MM.1S (cell line): ENCODE data around the gene EIF4G2.

Experiments
- DNase-seq: peaks from one replicate; pipeline ENCODE4 v3.0.0-alpha.2; 2015
- H2AFZ ChIP-seq: fragments of 300-600 bp; sonication (generic); 2 replicates; pipeline ENCODE4 v1.6.0; 2016; ENCODE audit warnings: antibody characterized with exemption, low read length
- H3F3A ChIP-seq: fragments of 300-600 bp; sonication (generic); 2 replicates; pipeline ENCODE4 v1.6.1; 2016; ENCODE audit warnings: mild to moderate bottlenecking, antibody characterized with exemption, low read length, moderate library complexity, mixed read lengths; ENCODE audit not compliant: insufficient read depth
- H3K27ac ChIP-seq: fragments of 300-600 bp; sonication (generic); 2 replicates; pipeline ENCODE4 v1.5.1; 2016; ENCODE audit warnings: mild to moderate bottlenecking, low read length
- H3K27me3 ChIP-seq: fragments of 300-600 bp; sonication (generic); replicated peaks from 2 replicates; pipeline ENCODE4 v1.6.0; 2016; ENCODE audit warnings: low read length; ENCODE audit not compliant: insufficient read depth
- H3K36me3 ChIP-seq: fragments of 300-600 bp; sonication (generic); replicated peaks from 2 replicates; pipeline ENCODE4 v1.6.1; 2016; ENCODE audit warnings: mild to moderate bottlenecking, low read length, mixed read lengths; ENCODE audit not compliant: insufficient read depth
- H3K4me1 ChIP-seq: fragments of 300-600 bp; sonication (generic); 2 replicates; pipeline ENCODE4 v1.6.1; 2016; ENCODE audit warnings: low read length, mixed read lengths
- H3K4me2 ChIP-seq: fragments of 300-600 bp; sonication (generic); 2 replicates; pipeline ENCODE4 v1.6.0; 2016; ENCODE audit warnings: low read depth, low read length
- H3K4me3 ChIP-seq: fragments of 300-600 bp; sonication (generic); 2 replicates; pipeline ENCODE4 v1.5.1; 2016; ENCODE audit warnings: low read length, mixed read lengths
- H3K79me2 ChIP-seq: fragments of 300-600 bp; sonication (generic); 2 replicates; pipeline ENCODE4 v1.6.1; 2016; ENCODE audit warnings: mixed run types, low read length, mixed read lengths
- H3K9ac ChIP-seq: fragments of 300-600 bp; sonication (generic); 2 replicates; pipeline ENCODE4 v1.6.1; 2016; ENCODE audit warnings: low read length, mixed read lengths
- H3K9me2 ChIP-seq: fragments of 300-600 bp; sonication (generic); replicated peaks from 2 replicates; pipeline ENCODE4 v1.6.1; 2016; ENCODE audit warnings: mild to moderate bottlenecking, low read length, mixed read lengths; ENCODE audit not compliant: insufficient read depth
- H3K9me3 ChIP-seq: fragments of 300-600 bp; sonication (generic); replicated peaks from 2 replicates; pipeline ENCODE4 v1.6.1; 2016; ENCODE audit warnings: mild to moderate bottlenecking, low read length, mixed read lengths; ENCODE audit not compliant: insufficient read depth
- H4K20me1 ChIP-seq: fragments of 300-600 bp; sonication (generic); 2 replicates; pipeline ENCODE4 v1.6.1; 2016; ENCODE audit warnings: mild to moderate bottlenecking, low read length, moderate library complexity, mixed read lengths; ENCODE audit not compliant: insufficient read depth
- EZH2 ChIP-seq: fragments of 300-600 bp; sonication (generic); optimal IDR thresholded peaks from 2 replicates; pipeline ENCODE3; 2017; ENCODE audit warnings: low read depth, mild to moderate bottlenecking, antibody characterized with exemption, low read length, mixed read lengths
- EZH2phosphoT487 ChIP-seq: fragments of 300-600 bp; sonication (generic); IDR thresholded peaks from 2 replicates; pipeline ENCODE4 v1.6.1; 2018; ENCODE audit warnings: antibody characterized with exemption, low read length
- TF ChIP-seq, protein P1 (sequence below): fragments of 300-600 bp; sonication (generic); IDR thresholded peaks from 2 replicates; pipeline ENCODE4 v1.5.1; 2016; ENCODE audit warnings: antibody characterized with exemption, low read length, mixed read lengths

Gene EIF4G2

DNA sequence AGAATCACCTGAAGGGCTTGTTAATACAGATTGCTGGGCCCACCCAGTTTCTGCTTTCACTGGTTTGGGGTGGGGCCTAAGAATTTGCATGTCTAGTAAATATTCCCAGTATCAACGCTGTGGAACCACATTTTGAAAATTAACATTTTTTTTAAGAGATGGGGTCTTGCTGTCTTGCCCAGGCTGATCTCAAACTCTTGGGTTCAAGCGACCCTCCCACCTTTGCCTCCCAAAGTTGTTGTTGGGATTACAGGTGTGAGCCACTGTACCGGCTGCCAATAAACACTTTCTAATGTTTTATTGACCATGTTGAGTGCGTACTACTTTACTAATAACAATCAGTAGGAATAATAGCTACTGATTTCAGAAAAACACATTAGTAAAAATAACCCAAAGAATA lies 2.5 kb downstream of the EIF4G2 start:
- Histone ChIP-seq H3K9me3 (no peaks in the 10 kb centered on the region), H3K9ac (no peak overlapping the region), H3K27ac (no peak overlapping the region), H3K79me2 (peaks cover 53% of the 10 kb centered on the region), H4K20me1 (no peaks in the 10 kb centered on the region; the same call in 1 of the 2 replicates), H3K4me3 (no peak overlapping the region), H3K9me2 (no peaks in the 10 kb centered on the region), H3F3A (peaks cover 27% of the 10 kb centered on the region), H3K4me1 (peaks cover 19% of the 10 kb centered on the region), H3K27me3 (no peaks in the 10 kb centered on the region), H2AFZ (no peak overlapping the region), H3K4me2 (peak overlapping the region; percentile 84; the same call in 1 of the 2 replicates), H3K36me3 (peaks cover 43% of the 10 kb centered on the region)
- TF ChIP-seq EZH2, result no peak
- TF ChIP-seq EZH2phosphoT487, result no peak
- TF ChIP-seq, protein P1, sequence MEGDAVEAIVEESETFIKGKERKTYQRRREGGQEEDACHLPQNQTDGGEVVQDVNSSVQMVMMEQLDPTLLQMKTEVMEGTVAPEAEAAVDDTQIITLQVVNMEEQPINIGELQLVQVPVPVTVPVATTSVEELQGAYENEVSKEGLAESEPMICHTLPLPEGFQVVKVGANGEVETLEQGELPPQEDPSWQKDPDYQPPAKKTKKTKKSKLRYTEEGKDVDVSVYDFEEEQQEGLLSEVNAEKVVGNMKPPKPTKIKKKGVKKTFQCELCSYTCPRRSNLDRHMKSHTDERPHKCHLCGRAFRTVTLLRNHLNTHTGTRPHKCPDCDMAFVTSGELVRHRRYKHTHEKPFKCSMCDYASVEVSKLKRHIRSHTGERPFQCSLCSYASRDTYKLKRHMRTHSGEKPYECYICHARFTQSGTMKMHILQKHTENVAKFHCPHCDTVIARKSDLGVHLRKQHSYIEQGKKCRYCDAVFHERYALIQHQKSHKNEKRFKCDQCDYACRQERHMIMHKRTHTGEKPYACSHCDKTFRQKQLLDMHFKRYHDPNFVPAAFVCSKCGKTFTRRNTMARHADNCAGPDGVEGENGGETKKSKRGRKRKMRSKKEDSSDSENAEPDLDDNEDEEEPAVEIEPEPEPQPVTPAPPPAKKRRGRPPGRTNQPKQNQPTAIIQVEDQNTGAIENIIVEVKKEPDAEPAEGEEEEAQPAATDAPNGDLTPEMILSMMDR, result no peak
- DNase-seq, result no peak

DNA sequence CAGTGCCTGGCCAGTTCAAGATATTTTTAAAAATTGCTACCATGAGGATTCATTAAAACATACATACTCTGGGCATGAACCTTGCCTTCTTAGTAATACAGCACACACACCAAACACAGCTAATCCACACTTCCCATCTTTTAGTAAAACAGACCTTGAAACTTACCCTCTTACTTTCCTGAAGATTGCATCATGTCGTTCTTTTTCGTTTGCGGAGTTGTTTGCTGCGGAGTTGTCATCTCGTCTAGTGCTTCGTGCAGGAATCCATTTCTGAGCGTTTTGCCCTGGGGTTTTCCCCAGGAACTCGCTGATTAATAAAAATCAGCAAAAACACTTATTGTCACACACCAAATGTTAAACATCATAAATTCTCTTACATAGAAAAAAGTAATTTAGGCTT lies 3.0 kb downstream of the EIF4G2 start:
- Histone ChIP-seq H3K4me2 (0 out of 2 replicates have a peak overlapping the region, but pooled peaks have one; percentile 84), H3K4me1 (peaks cover 19% of the 10 kb centered on the region)
- TF ChIP-seq EZH2phosphoT487, result no peak
- TF ChIP-seq, protein P1, result no peak
- TF ChIP-seq EZH2, result no peak

DNA sequence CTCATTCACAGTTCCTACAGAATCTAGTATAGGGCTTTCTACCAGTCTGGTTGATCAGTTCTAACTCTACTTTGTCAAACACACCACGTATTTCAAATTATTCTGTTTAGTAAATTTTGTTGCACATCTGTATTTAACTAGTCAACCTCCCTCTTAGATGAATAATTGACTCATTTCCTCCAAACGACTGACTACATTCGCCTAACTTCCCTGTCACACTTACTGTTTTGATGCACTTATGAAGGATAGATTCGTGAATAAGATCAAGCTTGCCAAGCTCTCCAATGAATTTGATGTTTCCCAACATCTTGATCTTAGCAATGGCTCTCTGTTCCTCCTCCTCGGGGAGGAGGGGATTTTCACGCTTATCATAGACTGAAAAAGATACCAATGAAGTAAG lies 5.0 kb downstream of the EIF4G2 start:
- Histone ChIP-seq H2AFZ (no peak overlapping the region), H4K20me1 (no peaks in the 10 kb centered on the region; the same call in 1 of the 2 replicates), H3K4me2 (no peak overlapping the region), H3K9me3 (no peaks in the 10 kb centered on the region), H3K9ac (no peak overlapping the region), H3F3A (peaks cover 33% of the 10 kb centered on the region), H3K79me2 (peaks cover 53% of the 10 kb centered on the region), H3K36me3 (peaks cover 66% of the 10 kb centered on the region), H3K9me2 (no peaks in the 10 kb centered on the region), H3K4me3 (no peak overlapping the region), H3K27me3 (no peaks in the 10 kb centered on the region), H3K4me1 (peaks cover 11% of the 10 kb centered on the region), H3K27ac (no peak overlapping the region)
- TF ChIP-seq, protein P1, result no peak
- TF ChIP-seq EZH2phosphoT487 (no peak), EZH2 (no peak)
- DNase-seq, result no peak

More for the DNA sequence above, 3.0 kb downstream of the EIF4G2 start:
- H3K9me3 ChIP-seq, result no peaks in the 10 kb centered on the region
- H3K9ac ChIP-seq, result no peak overlapping the region
- DNase-seq, result no peak
- no peaks in the 10 kb centered on the region for H3K9me2 ChIP-seq
- H4K20me1 ChIP-seq, result no peaks in the 10 kb centered on the region; the same call in 1 of the 2 replicates
- H3K79me2 ChIP-seq, result peaks cover 53% of the 10 kb centered on the region
- peaks cover 27% of the 10 kb centered on the region for H3F3A ChIP-seq
- H3K27ac ChIP-seq, result no peak overlapping the region
- H3K36me3 ChIP-seq, result peaks cover 48% of the 10 kb centered on the region
- H2AFZ ChIP-seq, result no peak overlapping the region
- H3K4me3 ChIP-seq, result no peak overlapping the region
- H3K27me3 ChIP-seq, result no peaks in the 10 kb centered on the region
